Endothelial cell of umbilical vein (primary cell): ENCODE measurements around the gene TJP1.

Experiments used
- CTCF ChIP-seq, 2 donors: IDR thresholded peaks; 1 replicate in 1 of 2; 2 replicates in 1 of 2; pipeline ENCODE4 v1.5.1; 2011; ENCODE audit warnings: low read length in 2 of 2, mild to moderate bottlenecking in 2 of 2, moderate library complexity in 2 of 2, control low read depth in 1 of 2, inconsistent platforms in 1 of 2, low read depth in 1 of 2; ENCODE audit not compliant: insufficient read depth in 1 of 2; ENCODE audit errors: extremely low read depth in 1 of 2
- EZH2 ChIP-seq: IDR thresholded peaks from 2 replicates; pipeline ENCODE4 v1.6.1; 2012; ENCODE audit warnings: borderline replicate concordance, low read depth, mild to moderate bottlenecking, moderate library complexity, low read length, inconsistent platforms; ENCODE audit not compliant: severe bottlenecking
- MYC ChIP-seq: IDR thresholded peaks from one replicate; pipeline ENCODE4 v1.6.1; 2011; ENCODE audit warnings: mild to moderate bottlenecking, low read depth, low read length
- POLR2AphosphoS5 ChIP-seq: IDR thresholded peaks from 2 replicates; pipeline ENCODE4 v1.6.1; 2012; ENCODE audit warnings: low read depth, mild to moderate bottlenecking, control low read depth, low read length, moderate library complexity; ENCODE audit not compliant: insufficient read depth

GRCh38 chr15:29849218-29849617 lies 26.9 kb upstream of the TJP1 start:
- TF ChIP-seq EZH2 (no peak), CTCF (IDR thresholded peaks at IDR 0.05; ENCODE audit: extremely low read depth in 1 of 2, insufficient read depth in 1 of 2, low read depth in 1 of 2, low read length in 2 of 2) (no peak), POLR2AphosphoS5 (no peak), MYC (no peak)
